Measurements from ENCODE around the gene WDR27.

Gene WDR27

GRCh38 chr6:169494038-169494437, 207.8 kb downstream of the WDR27 start:
- H2AFZ ChIP-seq (ENCODE audit: low read length), result no peak overlapping the region
- H3K4me3 ChIP-seq (ENCODE audit: low read length), result no peak overlapping the region
- no peaks in the 10 kb centered on the region for H3K4me1 ChIP-seq (ENCODE audit: low read length)
- TF ChIP-seq EZH2 (optimal IDR thresholded peaks at IDR 0.05; ENCODE audit: low read depth, low read length), result no peak
- no peak for TF ChIP-seq EZH2phosphoT487 (IDR thresholded peaks at IDR 0.05; ENCODE audit: low read length)
- no peak for TF ChIP-seq CTCF (IDR thresholded peaks at IDR 0.05; ENCODE audit: low read length)
- no peak overlapping the region for H3K27ac ChIP-seq (ENCODE audit: low read length)
- no peaks in the 10 kb centered on the region for H3K27me3 ChIP-seq (replicated peaks; ENCODE audit: insufficient read depth, low read length)
- H3K9me3 ChIP-seq (replicated peaks; ENCODE audit: insufficient read depth, low read length), result no peaks in the 10 kb centered on the region
- H3K9ac ChIP-seq (ENCODE audit: low read length), result no peak overlapping the region
- H3K79me2 ChIP-seq (ENCODE audit: low read length), result no peaks in the 10 kb centered on the region
- DNase-seq, result no peak
- no peaks in the 10 kb centered on the region for H3K9me2 ChIP-seq (replicated peaks; ENCODE audit: insufficient read depth, low read length)
- no peak overlapping the region for H3K4me2 ChIP-seq (ENCODE audit: low read depth, low read length)
- no peaks in the 10 kb centered on the region for H3K36me3 ChIP-seq (replicated peaks; ENCODE audit: insufficient read depth, low read length)
- H4K20me1 ChIP-seq (ENCODE audit: insufficient read depth, low read length), result no peaks in the 10 kb centered on the region
- H3F3A ChIP-seq (ENCODE audit: insufficient read depth, low read length), result no peaks in the 10 kb centered on the region

- H3K9me2 ChIP-seq (replicated peaks; ENCODE audit: insufficient read depth, low read length), result no peaks in the 10 kb centered on the region
- H4K20me1 ChIP-seq (ENCODE audit: insufficient read depth, low read length), result no peaks in the 10 kb centered on the region
- H2AFZ ChIP-seq (ENCODE audit: low read length), result no peak overlapping the region
- H3K4me2 ChIP-seq (ENCODE audit: low read depth, low read length), result no peak overlapping the region
- H3K4me3 ChIP-seq (ENCODE audit: low read length), result no peak overlapping the region
- no peaks in the 10 kb centered on the region for H3K79me2 ChIP-seq (ENCODE audit: low read length)
- no peak overlapping the region for H3K9ac ChIP-seq (ENCODE audit: low read length)
- no peaks in the 10 kb centered on the region for H3K27me3 ChIP-seq (replicated peaks; ENCODE audit: insufficient read depth, low read length)
- no peak for DNase-seq
- no peaks in the 10 kb centered on the region for H3F3A ChIP-seq (ENCODE audit: insufficient read depth, low read length)
- H3K36me3 ChIP-seq (replicated peaks; ENCODE audit: insufficient read depth, low read length), result no peaks in the 10 kb centered on the region
- H3K27ac ChIP-seq (ENCODE audit: low read length), result no peak overlapping the region
- no peaks in the 10 kb centered on the region for H3K9me3 ChIP-seq (replicated peaks; ENCODE audit: insufficient read depth, low read length)
- no peaks in the 10 kb centered on the region for H3K4me1 ChIP-seq (ENCODE audit: low read length)
- no peak for TF ChIP-seq CTCF (IDR thresholded peaks at IDR 0.05; ENCODE audit: low read length)
- no peak for TF ChIP-seq EZH2phosphoT487 (IDR thresholded peaks at IDR 0.05; ENCODE audit: low read length)
- no peak for TF ChIP-seq EZH2 (optimal IDR thresholded peaks at IDR 0.05; ENCODE audit: low read depth, low read length)
Observed at GRCh38 chr6:169491482-169491881, 210.3 kb downstream of the WDR27 start.

- TF ChIP-seq EZH2 (optimal IDR thresholded peaks at IDR 0.05; ENCODE audit: low read depth, low read length) (no peak), CTCF (IDR thresholded peaks at IDR 0.05; ENCODE audit: low read length) (no peak), EZH2phosphoT487 (IDR thresholded peaks at IDR 0.05; ENCODE audit: low read length) (no peak)
- no peaks in the 10 kb centered on the region for H4K20me1 ChIP-seq (ENCODE audit: insufficient read depth, low read length)
- H3K9me3 ChIP-seq (replicated peaks; ENCODE audit: insufficient read depth, low read length), result no peaks in the 10 kb centered on the region
- no peaks in the 10 kb centered on the region for H3K9me2 ChIP-seq (replicated peaks; ENCODE audit: insufficient read depth, low read length)
- H3K4me2 ChIP-seq (ENCODE audit: low read depth, low read length), result no peak overlapping the region
- no peak for DNase-seq
- H3K4me3 ChIP-seq (ENCODE audit: low read length), result no peak overlapping the region
- no peak overlapping the region for H2AFZ ChIP-seq (ENCODE audit: low read length)
- H3K27me3 ChIP-seq (replicated peaks; ENCODE audit: insufficient read depth, low read length), result no peaks in the 10 kb centered on the region
- no peaks in the 10 kb centered on the region for H3K79me2 ChIP-seq (ENCODE audit: low read length)
- no peak overlapping the region for H3K27ac ChIP-seq (ENCODE audit: low read length)
- no peaks in the 10 kb centered on the region for H3K4me1 ChIP-seq (ENCODE audit: low read length)
- no peak overlapping the region for H3K9ac ChIP-seq (ENCODE audit: low read length)
- no peaks in the 10 kb centered on the region for H3K36me3 ChIP-seq (replicated peaks; ENCODE audit: insufficient read depth, low read length)
- no peaks in the 10 kb centered on the region for H3F3A ChIP-seq (ENCODE audit: insufficient read depth, low read length)
Observed at GRCh38 chr6:169490830-169491229, 211.0 kb downstream of the WDR27 start.
